ENCODE results near the gene GSTP1.

GSTP1 gene

GRCh38 chr11:67630228-67630942 lies 46.8 kb downstream of the GSTP1 start:
- DNase-seq (ENCODE audit: low spot score) = peak; percentile 98

GRCh38 chr11:67630943-67631331 lies 47.3 kb downstream of the GSTP1 start:
- DNase-seq (ENCODE audit: low spot score) = no peak

GRCh38 chr11:67631411-67631810 lies 47.8 kb downstream of the GSTP1 start:
- no peak for DNase-seq (ENCODE audit: low spot score)

GRCh38 chr11:67631853-67632174 lies 48.2 kb downstream of the GSTP1 start:
- no peak for DNase-seq (ENCODE audit: low spot score)

GRCh38 chr11:67632175-67632981 lies 48.8 kb downstream of the GSTP1 start:
- no peak for DNase-seq (ENCODE audit: low spot score)

- DNase-seq (ENCODE audit: low spot score) = no peak
These were observed 49.6 kb downstream of the GSTP1 start for GRCh38 chr11:67632982-67633755.

- DNase-seq (ENCODE audit: low spot score) = no peak
These were observed 50.2 kb downstream of the GSTP1 start for GRCh38 chr11:67633758-67634365.

GRCh38 chr11:67634366-67635230 lies 51.0 kb downstream of the GSTP1 start:
- DNase-seq (ENCODE audit: low spot score) = no peak

GRCh38 chr11:67635231-67635521 lies 51.6 kb downstream of the GSTP1 start:
- no peak for DNase-seq (ENCODE audit: low spot score)
